Neuronal stem cell (in vitro differentiated cells): Measurements from ENCODE around the gene GPHN.

Experiments
- DNase-seq: peaks from one replicate; pipeline ENCODE4 v3.0.0-alpha.2; 2013; ENCODE audit warnings: low spot score
- H2AFZ ChIP-seq: one replicate; pipeline ENCODE4 v1.6.1; 2013; ENCODE audit warnings: mild to moderate bottlenecking, low read length, inconsistent platforms
- H2AK5ac ChIP-seq: 2 replicates; pipeline ENCODE4 v1.6.1; 2013; ENCODE audit warnings: low read depth, mild to moderate bottlenecking, inconsistent platforms, low read length, moderate library complexity, mixed read lengths
- H2BK120ac ChIP-seq: 2 replicates; pipeline ENCODE4 v1.6.1; 2013; ENCODE audit warnings: low read depth, mild to moderate bottlenecking, inconsistent platforms, low read length, moderate library complexity, mixed read lengths
- H2BK12ac ChIP-seq: one replicate; pipeline ENCODE4 v1.6.1; 2013; ENCODE audit warnings: low read length, inconsistent platforms
- H2BK15ac ChIP-seq: 2 replicates; pipeline ENCODE4 v1.6.1; 2013; ENCODE audit warnings: mild to moderate bottlenecking, low read length, inconsistent platforms, mixed read lengths
- H2BK5ac ChIP-seq: one replicate; pipeline ENCODE4 v1.6.1; 2013; ENCODE audit warnings: inconsistent platforms, mild to moderate bottlenecking, low read length, moderate library complexity
- H3K14ac ChIP-seq: one replicate; pipeline ENCODE4 v1.6.1; 2013; ENCODE audit warnings: low read length, inconsistent platforms
- H3K18ac ChIP-seq: 2 replicates; pipeline ENCODE4 v1.6.1; 2013; ENCODE audit warnings: low read length, inconsistent platforms
- H3K23ac ChIP-seq: 2 replicates; pipeline ENCODE4 v1.6.1; 2013; ENCODE audit warnings: low read depth, mild to moderate bottlenecking, mixed read lengths, low read length, inconsistent platforms; ENCODE audit not compliant: poor library complexity
- H3K27ac ChIP-seq: replicated peaks from 3 replicates; pipeline ENCODE4 v1.5.1; 2013; ENCODE audit warnings: low read length, inconsistent platforms
- H3K27me3 ChIP-seq, 3 experiments: 2 replicates each; pipeline ENCODE4 v1.6.1; 2013; ENCODE audit warnings: low read length in 3 of 3, mild to moderate bottlenecking in 2 of 3, inconsistent platforms in 1 of 3, low read depth in 1 of 3, mixed read lengths in 1 of 3, moderate library complexity in 1 of 3; ENCODE audit not compliant: control insufficient read depth in 3 of 3, insufficient read depth in 3 of 3
- H3K36me3 ChIP-seq, 2 donors: replicated peaks in 1 of 2; 2 replicates each; pipeline ENCODE4 v1.6.1; 2013; ENCODE audit warnings: low read length in 2 of 2; ENCODE audit not compliant: control insufficient read depth in 2 of 2, insufficient read depth in 2 of 2
- H3K4ac ChIP-seq: 2 replicates; pipeline ENCODE4 v1.6.1; 2013; ENCODE audit warnings: inconsistent platforms, mild to moderate bottlenecking, low read length, moderate library complexity
- H3K4me1 ChIP-seq, 2 donors: 1 replicate in 1 of 2; 2 replicates in 1 of 2; pipeline ENCODE4 v1.6.1; 2013; ENCODE audit warnings: low read length in 2 of 2, low read depth in 1 of 2; ENCODE audit not compliant: control insufficient read depth in 2 of 2, insufficient read depth in 1 of 2
- H3K4me2 ChIP-seq: one replicate; pipeline ENCODE4 v1.6.1; 2013; ENCODE audit warnings: mild to moderate bottlenecking, low read length, inconsistent platforms; ENCODE audit not compliant: insufficient read depth, poor library complexity, severe bottlenecking
- H3K4me3 ChIP-seq, 2 donors: 2 replicates each; pipeline ENCODE4 v1.5.1; 2013; ENCODE audit warnings: low read length in 2 of 2, mild to moderate bottlenecking in 2 of 2, inconsistent platforms in 1 of 2, moderate library complexity in 1 of 2
- H3K79me1 ChIP-seq: one replicate; pipeline ENCODE4 v1.6.1; 2013; ENCODE audit warnings: low read depth, mild to moderate bottlenecking, inconsistent platforms, low read length, moderate library complexity
- H3K9ac ChIP-seq: one replicate; pipeline ENCODE4 v1.6.1; 2013; ENCODE audit warnings: mild to moderate bottlenecking, low read depth, low read length, inconsistent platforms; ENCODE audit not compliant: poor library complexity
- H3K9me3 ChIP-seq, 2 donors: replicated peaks in 1 of 2; 2 replicates each; pipeline versions ENCODE3 to v1.6.1; 2013; ENCODE audit warnings: low read length in 2 of 2, mild to moderate bottlenecking in 2 of 2, inconsistent platforms in 1 of 2, low read depth in 1 of 2, mixed read lengths in 1 of 2, moderate library complexity in 1 of 2; ENCODE audit not compliant: control insufficient read depth in 2 of 2, insufficient read depth in 1 of 2
- H4K8ac ChIP-seq: one replicate; pipeline ENCODE4 v1.6.1; 2013; ENCODE audit warnings: low read depth, mild to moderate bottlenecking, inconsistent platforms, low read length, moderate library complexity
- H4K91ac ChIP-seq: one replicate; pipeline ENCODE4 v1.6.1; 2013; ENCODE audit warnings: low read length, low read depth, mild to moderate bottlenecking, inconsistent platforms; ENCODE audit not compliant: poor library complexity
- WGBS, 2 donors: extraction: QIAGEN DNeasy Blood & Tissue Kit; methylation state at CpG; one replicate each; pipeline ENCODE4 v1.1.7; 2013; ENCODE audit warnings: missing lambda C conversion rate in 2 of 2, mixed read lengths in 1 of 2; ENCODE audit not compliant: insufficient read length in 2 of 2, insufficient replicate concordance in 1 of 2; ENCODE audit errors: extremely low coverage in 2 of 2; 5-methylcytosine and 5-hydroxymethylcytosine counted together

The GPHN gene

DNA sequence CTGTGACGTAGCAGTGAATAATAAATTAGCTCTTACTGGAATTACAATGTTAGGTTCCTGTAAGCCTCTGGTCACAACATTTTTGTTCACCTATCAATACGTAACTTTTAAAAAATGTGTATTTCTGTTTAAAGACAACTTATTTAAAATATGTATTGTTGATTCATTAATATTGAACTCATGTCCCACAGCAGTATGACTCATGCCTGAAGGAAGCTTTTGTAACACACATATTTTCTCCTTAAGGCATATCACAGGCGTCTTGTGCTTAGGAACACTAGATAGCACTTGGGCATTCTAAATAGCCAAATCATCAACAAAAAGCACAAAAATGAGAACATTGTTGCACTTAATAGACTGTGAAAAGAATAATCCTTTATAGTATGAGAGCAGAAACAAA lies 92.5 kb downstream of the GPHN start:
- H3K18ac ChIP-seq: no peak overlapping the region
- DNase-seq: no peak
- no peak overlapping the region for H3K27ac ChIP-seq
- H3K36me3 ChIP-seq: no peaks in the 10 kb centered on the region
- H3K9ac ChIP-seq: no peak overlapping the region
- peaks cover 4 to 12% of the 10 kb centered on the region in 2 donors for H3K9me3 ChIP-seq
- no peaks in the 10 kb centered on the region for H3K27me3 ChIP-seq
- no peak overlapping the region for H3K4me3 ChIP-seq
- no peak overlapping the region for H2BK5ac ChIP-seq
- H2AFZ ChIP-seq: no peak overlapping the region
- H4K8ac ChIP-seq: no peak overlapping the region
- H3K79me1 ChIP-seq: peaks cover 5% of the 10 kb centered on the region
- H3K4me1 ChIP-seq: no peaks in the 10 kb centered on the region
- no peak overlapping the region for H3K23ac ChIP-seq
- no peak overlapping the region for H2BK15ac ChIP-seq
- H2BK120ac ChIP-seq: no peak overlapping the region
- H2BK12ac ChIP-seq: no peak overlapping the region
- no CpG with 5 or more reads among the region's 3 CpGs for WGBS, 2 donors
- no peak overlapping the region for H4K91ac ChIP-seq
- no peak overlapping the region for H3K4ac ChIP-seq
- H3K14ac ChIP-seq: no peak overlapping the region
- no peak overlapping the region for H2AK5ac ChIP-seq
- no peak overlapping the region for H3K4me2 ChIP-seq

DNA sequence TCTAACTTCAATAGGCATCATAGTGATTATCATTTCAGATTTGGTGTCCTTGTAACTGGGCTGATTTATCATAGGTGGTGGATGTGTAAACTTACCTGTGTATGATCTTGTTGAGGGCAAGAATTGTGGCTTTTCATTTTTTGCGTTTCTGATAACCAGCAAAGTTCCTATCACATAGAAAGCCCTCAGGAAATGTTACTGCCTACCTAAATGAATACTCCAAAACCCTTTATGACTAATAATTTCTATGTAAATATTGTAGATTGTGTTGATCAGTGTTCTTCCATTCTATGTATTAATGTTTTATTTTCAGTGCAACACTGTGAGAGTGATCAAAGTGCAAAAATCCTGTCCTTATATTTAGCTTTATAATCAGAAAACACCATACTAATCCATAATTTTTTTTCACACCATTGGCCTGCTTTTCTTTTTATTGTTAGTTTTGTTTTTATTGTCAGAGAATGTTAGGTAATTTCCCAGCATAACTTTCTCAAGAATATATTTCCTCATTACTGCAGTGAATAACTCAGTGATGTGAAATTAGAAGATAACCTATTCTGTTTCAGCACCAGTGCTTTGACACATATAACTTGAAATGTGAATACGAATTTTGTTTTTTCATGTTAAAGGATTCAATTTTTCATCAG lies 94.1 kb downstream of the GPHN start:
- Histone ChIP-seq H2BK12ac (no peak overlapping the region), H3K4me3 (no peak overlapping the region), H2BK120ac (no peak overlapping the region), H3K9ac (no peak overlapping the region), H3K23ac (no peak overlapping the region), H4K8ac (no peak overlapping the region), H3K79me1 (peaks cover 3% of the 10 kb centered on the region), H3K4me2 (no peak overlapping the region), H3K4ac (no peak overlapping the region), H3K36me3 (no peaks in the 10 kb centered on the region), H3K27me3 (no peaks in the 10 kb centered on the region), H2AK5ac (no peak overlapping the region), H2BK15ac (no peak overlapping the region), H3K27ac (no peak overlapping the region), H3K18ac (no peak overlapping the region), H3K9me3 (no peaks in the 10 kb centered on the region), H3K14ac (no peak overlapping the region), H2BK5ac (no peak overlapping the region), H3K4me1 (no peaks in the 10 kb centered on the region), H2AFZ (no peak overlapping the region), H4K91ac (no peak overlapping the region)
- DNase-seq: no peak
- WGBS, 2 donors: no CpG with 5 or more reads among the region's 2 CpGs

DNA sequence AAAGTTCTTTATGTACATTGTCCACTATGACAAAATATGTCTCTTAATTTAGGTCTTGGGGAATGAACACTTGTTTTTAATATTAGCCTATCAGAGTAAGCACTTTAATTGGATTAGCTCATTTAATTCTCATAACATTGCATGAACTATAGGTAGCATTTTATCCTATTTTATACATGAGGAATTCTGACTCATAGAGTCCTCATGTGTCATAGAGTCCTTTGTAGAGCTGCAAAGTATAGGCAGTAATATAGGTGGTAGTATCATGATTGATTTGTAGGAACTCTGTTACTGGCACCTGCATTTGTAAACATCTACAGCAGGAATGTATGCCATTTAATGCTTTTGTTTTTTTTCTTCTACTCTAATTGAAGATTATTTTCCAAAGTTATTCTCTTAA lies 96.0 kb downstream of the GPHN start:
- Histone ChIP-seq H2AFZ (no peak overlapping the region), H4K91ac (no peak overlapping the region), H3K18ac (no peak overlapping the region), H3K36me3 (no peaks in the 10 kb centered on the region), H2AK5ac (no peak overlapping the region), H4K8ac (no peak overlapping the region), H3K9ac (no peak overlapping the region), H3K4ac (no peak overlapping the region), H2BK15ac (no peak overlapping the region), H2BK12ac (no peak overlapping the region), H3K4me3 (no peak overlapping the region), H2BK120ac (no peak overlapping the region), H3K14ac (no peak overlapping the region), H3K4me1 (no peaks in the 10 kb centered on the region), H3K23ac (no peak overlapping the region), H2BK5ac (no peak overlapping the region), H3K27me3 (no peaks in the 10 kb centered on the region), H3K27ac (no peak overlapping the region), H3K9me3 (peaks cover 0 to 6% of the 10 kb centered on the region in 2 donors), H3K4me2 (no peak overlapping the region), H3K79me1 (no peaks in the 10 kb centered on the region)
- DNase-seq: no peak

DNA sequence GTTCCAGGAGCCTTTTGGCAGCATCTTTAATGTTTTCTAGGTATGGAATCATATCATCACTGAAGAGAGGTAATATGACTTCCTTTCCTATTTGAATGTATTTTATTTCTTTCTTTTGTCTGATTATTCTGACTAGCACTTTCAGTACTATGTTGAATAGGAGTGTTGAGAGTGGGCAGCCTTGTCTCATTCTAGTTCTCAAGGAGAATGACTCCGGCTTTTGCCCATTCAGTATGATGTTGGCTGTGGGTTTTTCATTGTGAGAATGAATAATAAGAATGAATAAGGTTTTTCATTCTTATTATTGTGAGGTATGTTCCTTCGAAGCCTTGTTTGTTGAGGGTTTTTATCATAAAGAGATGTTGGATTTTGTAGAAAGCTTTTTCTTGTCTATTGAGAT lies 98.9 kb downstream of the GPHN start:
- H3K9ac ChIP-seq: no peak overlapping the region
- H3K27ac ChIP-seq: no peak overlapping the region
- H3K23ac ChIP-seq: no peak overlapping the region
- H3K36me3 ChIP-seq: no peaks in the 10 kb centered on the region
- H4K8ac ChIP-seq: no peak overlapping the region
- H3K4me2 ChIP-seq: no peak overlapping the region
- no peak overlapping the region for H2AK5ac ChIP-seq
- H3K14ac ChIP-seq: no peak overlapping the region
- no peak overlapping the region for H3K18ac ChIP-seq
- no peak overlapping the region for H4K91ac ChIP-seq
- no peak for DNase-seq
- H3K27me3 ChIP-seq: no peaks in the 10 kb centered on the region
- no peak overlapping the region for H2AFZ ChIP-seq
- H3K4me3 ChIP-seq: no peak overlapping the region
- no peak overlapping the region for H2BK5ac ChIP-seq
- no peak overlapping the region for H2BK120ac ChIP-seq
- peaks cover 0 to 22% of the 10 kb centered on the region in 2 donors for H3K9me3 ChIP-seq
- no peaks in the 10 kb centered on the region for H3K79me1 ChIP-seq
- no CpG with 5 or more reads among the region's 2 CpGs for WGBS, 2 donors
- H2BK15ac ChIP-seq: no peak overlapping the region
- no peaks in the 10 kb centered on the region for H3K4me1 ChIP-seq
- H2BK12ac ChIP-seq: no peak overlapping the region
- H3K4ac ChIP-seq: no peak overlapping the region
